ENCODE measurements around the gene PAQR5.
"Not testable (repeated sequence)": the region's sequence is repeated elsewhere in the genome, so short reads cannot be mapped to it uniquely, and the experiment has no call there.

The PAQR5 gene

GRCh38 chr15:69318033-69318432 lies 19.3 kb downstream of the PAQR5 start:
- Mint-ChIP-seq H3K4me1 (ENCODE audit: low read depth) (peaks cover 8% of the 10 kb centered on the region), H3K9me3 (ENCODE audit: low read depth) (no peaks in the 10 kb centered on the region), H3K36me3 (no peaks in the 10 kb centered on the region), H3K27me3 (peaks cover 3% of the 10 kb centered on the region), H3K4me3 (no peak overlapping the region), H3K27ac (no peak overlapping the region)

- no peaks in the 10 kb centered on the region for H3K36me3 Mint-ChIP-seq
- no peaks in the 10 kb centered on the region for H3K9me3 Mint-ChIP-seq (ENCODE audit: low read depth)
- H3K27ac Mint-ChIP-seq, result no peak overlapping the region
- H3K4me3 Mint-ChIP-seq, result no peak overlapping the region
- peaks cover 3% of the 10 kb centered on the region for H3K27me3 Mint-ChIP-seq
- H3K4me1 Mint-ChIP-seq (ENCODE audit: low read depth), result peaks cover 8% of the 10 kb centered on the region
Measured at GRCh38 chr15:69319384-69320375, 21.0 kb downstream of the PAQR5 start.

GRCh38 chr15:69320977-69321554 lies 22.4 kb downstream of the PAQR5 start:
- peaks cover 3% of the 10 kb centered on the region for H3K27me3 Mint-ChIP-seq
- no peak overlapping the region for H3K27ac Mint-ChIP-seq
- H3K4me3 Mint-ChIP-seq, result no peak overlapping the region

GRCh38 chr15:69323893-69324430 lies 25.2 kb downstream of the PAQR5 start:
- Mint-ChIP-seq H3K4me1 (ENCODE audit: low read depth) (peaks cover 8% of the 10 kb centered on the region), H3K36me3 (no peaks in the 10 kb centered on the region), H3K4me3 (no peak overlapping the region), H3K9me3 (ENCODE audit: low read depth) (no peaks in the 10 kb centered on the region), H3K27ac (no peak overlapping the region), H3K27me3 (peaks cover 2% of the 10 kb centered on the region)

More at GRCh38 chr15:69320977-69321554, 22.4 kb downstream of the PAQR5 start:
- no peaks in the 10 kb centered on the region for H3K9me3 Mint-ChIP-seq (ENCODE audit: low read depth)
- no peaks in the 10 kb centered on the region for H3K36me3 Mint-ChIP-seq
- H3K4me1 Mint-ChIP-seq (ENCODE audit: low read depth), result peaks cover 8% of the 10 kb centered on the region

- H3K36me3 Mint-ChIP-seq, result no peaks in the 10 kb centered on the region
- H3K4me1 Mint-ChIP-seq (ENCODE audit: low read depth), result peaks cover 8% of the 10 kb centered on the region
- H3K4me3 Mint-ChIP-seq, result no peak overlapping the region
- peaks cover 3% of the 10 kb centered on the region for H3K27me3 Mint-ChIP-seq
- no peak overlapping the region for H3K27ac Mint-ChIP-seq
- no peaks in the 10 kb centered on the region for H3K9me3 Mint-ChIP-seq (ENCODE audit: low read depth)
Measured at GRCh38 chr15:69324565-69324964, 25.9 kb downstream of the PAQR5 start.

- Mint-ChIP-seq H3K4me3 (no peak overlapping the region), H3K9me3 (ENCODE audit: low read depth) (no peaks in the 10 kb centered on the region), H3K27ac (no peak overlapping the region), H3K36me3 (no peaks in the 10 kb centered on the region), H3K4me1 (ENCODE audit: low read depth) (peaks cover 8% of the 10 kb centered on the region), H3K27me3 (peaks cover 3% of the 10 kb centered on the region)
Measured at GRCh38 chr15:69325456-69325971, 26.8 kb downstream of the PAQR5 start.

GRCh38 chr15:69328080-69328479 lies 29.4 kb downstream of the PAQR5 start:
- no peaks in the 10 kb centered on the region for H3K9me3 Mint-ChIP-seq (ENCODE audit: low read depth)
- H3K27ac Mint-ChIP-seq, result no peak overlapping the region
- H3K4me3 Mint-ChIP-seq, result no peak overlapping the region

GRCh38 chr15:69328739-69329138 lies 30.0 kb downstream of the PAQR5 start:
- Mint-ChIP-seq H3K9me3 (ENCODE audit: low read depth) (no peaks in the 10 kb centered on the region), H3K27ac (no peak overlapping the region), H3K27me3 (peaks cover 2% of the 10 kb centered on the region), H3K36me3 (no peaks in the 10 kb centered on the region), H3K4me1 (ENCODE audit: low read depth) (no peaks in the 10 kb centered on the region), H3K4me3 (no peak overlapping the region)

More at GRCh38 chr15:69328080-69328479, 29.4 kb downstream of the PAQR5 start:
- H3K27me3 Mint-ChIP-seq, result peaks cover 2% of the 10 kb centered on the region
- no peaks in the 10 kb centered on the region for H3K4me1 Mint-ChIP-seq (ENCODE audit: low read depth)
- no peaks in the 10 kb centered on the region for H3K36me3 Mint-ChIP-seq

GRCh38 chr15:69337138-69337537 lies 38.4 kb downstream of the PAQR5 start:
- H3K36me3 Mint-ChIP-seq, result no peaks in the 10 kb centered on the region
- H3K4me1 Mint-ChIP-seq (ENCODE audit: low read depth), result no peaks in the 10 kb centered on the region
- no peak overlapping the region for H3K4me3 Mint-ChIP-seq

GRCh38 chr15:69338535-69339213 lies 40.0 kb downstream of the PAQR5 start:
- H3K27ac Mint-ChIP-seq, result no peak overlapping the region
- H3K27me3 Mint-ChIP-seq, result peaks cover 4% of the 10 kb centered on the region
- no peaks in the 10 kb centered on the region for H3K4me1 Mint-ChIP-seq (ENCODE audit: low read depth)
- H3K36me3 Mint-ChIP-seq, result no peaks in the 10 kb centered on the region
- H3K9me3 Mint-ChIP-seq (ENCODE audit: low read depth), result no peaks in the 10 kb centered on the region
- no peak overlapping the region for H3K4me3 Mint-ChIP-seq

More at GRCh38 chr15:69337138-69337537, 38.4 kb downstream of the PAQR5 start:
- H3K27ac Mint-ChIP-seq, result no peak overlapping the region
- no peaks in the 10 kb centered on the region for H3K9me3 Mint-ChIP-seq (ENCODE audit: low read depth)
- no peaks in the 10 kb centered on the region for H3K27me3 Mint-ChIP-seq

- not testable (repeated sequence) for H3K4me3 Mint-ChIP-seq; H3K36me3 Mint-ChIP-seq; H3K4me1 Mint-ChIP-seq (ENCODE audit: low read depth); H3K27ac Mint-ChIP-seq; H3K27me3 Mint-ChIP-seq; H3K9me3 Mint-ChIP-seq (ENCODE audit: low read depth)
Measured at GRCh38 chr15:69339214-69339543, 40.5 kb downstream of the PAQR5 start.

GRCh38 chr15:69340243-69340900 lies 41.7 kb downstream of the PAQR5 start:
- no peak overlapping the region for H3K4me3 Mint-ChIP-seq
- H3K27me3 Mint-ChIP-seq, result peaks cover 4% of the 10 kb centered on the region
- H3K9me3 Mint-ChIP-seq (ENCODE audit: low read depth), result no peaks in the 10 kb centered on the region
- H3K27ac Mint-ChIP-seq, result no peak overlapping the region
- H3K4me1 Mint-ChIP-seq (ENCODE audit: low read depth), result no peaks in the 10 kb centered on the region
- H3K36me3 Mint-ChIP-seq, result no peaks in the 10 kb centered on the region

- no peaks in the 10 kb centered on the region for H3K9me3 Mint-ChIP-seq (ENCODE audit: low read depth)
- H3K36me3 Mint-ChIP-seq, result no peaks in the 10 kb centered on the region
- no peak overlapping the region for H3K27ac Mint-ChIP-seq
- no peaks in the 10 kb centered on the region for H3K4me1 Mint-ChIP-seq (ENCODE audit: low read depth)
- H3K4me3 Mint-ChIP-seq, result no peak overlapping the region
- H3K27me3 Mint-ChIP-seq, result peaks cover 4% of the 10 kb centered on the region
Measured at GRCh38 chr15:69341356-69341755, 42.6 kb downstream of the PAQR5 start.

- no peak overlapping the region for H3K4me3 Mint-ChIP-seq
- H3K4me1 Mint-ChIP-seq (ENCODE audit: low read depth), result no peaks in the 10 kb centered on the region
- peaks cover 4% of the 10 kb centered on the region for H3K27me3 Mint-ChIP-seq
- no peak overlapping the region for H3K27ac Mint-ChIP-seq
- no peaks in the 10 kb centered on the region for H3K36me3 Mint-ChIP-seq
- no peaks in the 10 kb centered on the region for H3K9me3 Mint-ChIP-seq (ENCODE audit: low read depth)
Measured at GRCh38 chr15:69342460-69343076, 43.9 kb downstream of the PAQR5 start.
